Activated CD8-positive, alpha-beta T cell treated with anti-CD3 and anti-CD28 coated beads for 36 hours (primary cell): Measurements from ENCODE around the gene GPX3. TPM values are rescaled to one million over a fixed set of nuclear protein-coding genes. Genes with fewer than 3 reads are reported as not detected.

Experiments used
- ATAC-seq: fragments of 200-7000 bp; cut with Tn5 transposase; one replicate; pipeline ENCODE4 v1.10.0; 2021; ENCODE audit warnings: mild to moderate bottlenecking, moderate library complexity
- CTCF ChIA-PET: fragments of 350-600 bp; sonication (Branson Sonifier 250); formaldehyde crosslinking; loops from one replicate; lab custom pipeline; 2021; ENCODE audit warnings: antibody characterized with exemption; lab: Charles Lee
- POLR2A ChIA-PET: fragments of 350-600 bp; sonication (Branson Sonifier 250); formaldehyde crosslinking; loops from one replicate; lab custom pipeline; 2021; ENCODE audit warnings: antibody characterized with exemption; lab: Charles Lee
- DNase-seq: peaks from one replicate; pipeline ENCODE4 v3.0.0-alpha.2; 2020
- H3K27ac Mint-ChIP-seq: one replicate; pipeline ENCODE4 v1.8.0; 2021; ENCODE audit warnings: mild to moderate bottlenecking, mixed read lengths
- H3K27me3 Mint-ChIP-seq: one replicate; pipeline ENCODE4 v1.8.0; 2021; ENCODE audit warnings: mixed read lengths
- H3K36me3 Mint-ChIP-seq: one replicate; pipeline ENCODE4 v1.8.0; 2021; ENCODE audit warnings: low read depth, mixed read lengths
- H3K4me1 Mint-ChIP-seq: one replicate; pipeline ENCODE4 v1.8.0; 2021; ENCODE audit warnings: low read depth, mixed read lengths
- H3K4me3 Mint-ChIP-seq: one replicate; pipeline ENCODE4 v1.8.0; 2021; ENCODE audit warnings: mild to moderate bottlenecking, moderate library complexity, mixed read lengths
- H3K9me3 Mint-ChIP-seq: one replicate; pipeline ENCODE4 v1.8.0; 2021; ENCODE audit warnings: mixed read lengths
- intact Hi-C: fragments of 100-400 bp; cut with micrococcal nuclease; formaldehyde crosslinking; loops from one replicate; pipeline ENCODE4 v1.10.0; 2022
- total RNA-seq, 2 experiments: library from RNA; stranded (reverse); gene quantifications; one replicate each; pipeline ENCODE4 v1.2.3, GENCODE V29; 2021
- TF ChIP-seq, protein P1 (sequence below): fragments of 200-600 bp; IDR thresholded peaks from one replicate; pipeline ENCODE4 v1.8.0; 2022; ENCODE audit warnings: antibody characterized with exemption, mild to moderate bottlenecking

Gene GPX3
- total RNA-seq, 2 experiments from 2014 or later, result not detected

- no peak overlapping the region for H3K4me3 Mint-ChIP-seq
These were observed 14.3 kb upstream of the GPX3 start for GRCh38 chr5:151005950-151006576.

GRCh38 chr5:151006704-151007334 is 13.6 kb upstream of the GPX3 start:
- H3K36me3 Mint-ChIP-seq, result no peaks in the 10 kb centered on the region
- ATAC-seq (no peak), DNase-seq (no peak)
- H3K9me3 Mint-ChIP-seq, result no peaks in the 10 kb centered on the region
- no peaks in the 10 kb centered on the region for H3K4me1 Mint-ChIP-seq
- intact Hi-C loops, result no loop called here
- TF ChIP-seq, protein P1, sequence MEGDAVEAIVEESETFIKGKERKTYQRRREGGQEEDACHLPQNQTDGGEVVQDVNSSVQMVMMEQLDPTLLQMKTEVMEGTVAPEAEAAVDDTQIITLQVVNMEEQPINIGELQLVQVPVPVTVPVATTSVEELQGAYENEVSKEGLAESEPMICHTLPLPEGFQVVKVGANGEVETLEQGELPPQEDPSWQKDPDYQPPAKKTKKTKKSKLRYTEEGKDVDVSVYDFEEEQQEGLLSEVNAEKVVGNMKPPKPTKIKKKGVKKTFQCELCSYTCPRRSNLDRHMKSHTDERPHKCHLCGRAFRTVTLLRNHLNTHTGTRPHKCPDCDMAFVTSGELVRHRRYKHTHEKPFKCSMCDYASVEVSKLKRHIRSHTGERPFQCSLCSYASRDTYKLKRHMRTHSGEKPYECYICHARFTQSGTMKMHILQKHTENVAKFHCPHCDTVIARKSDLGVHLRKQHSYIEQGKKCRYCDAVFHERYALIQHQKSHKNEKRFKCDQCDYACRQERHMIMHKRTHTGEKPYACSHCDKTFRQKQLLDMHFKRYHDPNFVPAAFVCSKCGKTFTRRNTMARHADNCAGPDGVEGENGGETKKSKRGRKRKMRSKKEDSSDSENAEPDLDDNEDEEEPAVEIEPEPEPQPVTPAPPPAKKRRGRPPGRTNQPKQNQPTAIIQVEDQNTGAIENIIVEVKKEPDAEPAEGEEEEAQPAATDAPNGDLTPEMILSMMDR, result no peak
- no peaks in the 10 kb centered on the region for H3K27me3 Mint-ChIP-seq
- CTCF ChIA-PET, result interaction anchor here (2.3 kb wide), 1 partner anchor 45 kb away, joined by 6 read pairs; no protein-coding TSS in a partner anchor
- no peak overlapping the region for H3K4me3 Mint-ChIP-seq
- POLR2A ChIA-PET, result no interaction called here
- H3K27ac Mint-ChIP-seq, result no peak overlapping the region

More at GRCh38 chr5:151005950-151006576, 14.3 kb upstream of the GPX3 start:
- POLR2A ChIA-PET, result no interaction called here
- no peaks in the 10 kb centered on the region for H3K27me3 Mint-ChIP-seq
- no peak overlapping the region for H3K27ac Mint-ChIP-seq
- DNase-seq, result no peak
- intact Hi-C loops, result no loop called here
- CTCF ChIA-PET, result interaction anchor here (1.2 to 2.3 kb wide), 2 partner anchors 45 to 109 kb away, joined by 6 to 7 read pairs; no protein-coding TSS in a partner anchor
- no peaks in the 10 kb centered on the region for H3K9me3 Mint-ChIP-seq
- no peaks in the 10 kb centered on the region for H3K4me1 Mint-ChIP-seq
- TF ChIP-seq, protein P1, result no peak
- no peak for ATAC-seq
- H3K36me3 Mint-ChIP-seq, result no peaks in the 10 kb centered on the region

GRCh38 chr5:151007430-151008209 is 12.8 kb upstream of the GPX3 start:
- no peaks in the 10 kb centered on the region for H3K36me3 Mint-ChIP-seq
- no peak overlapping the region for H3K4me3 Mint-ChIP-seq
- H3K9me3 Mint-ChIP-seq, result no peaks in the 10 kb centered on the region
- no peaks in the 10 kb centered on the region for H3K4me1 Mint-ChIP-seq
- ATAC-seq (no peak), DNase-seq (no peak)
- POLR2A ChIA-PET, result no interaction called here
- CTCF ChIA-PET, result no interaction called here
- H3K27me3 Mint-ChIP-seq, result no peaks in the 10 kb centered on the region
- TF ChIP-seq, protein P1, result no peak
- intact Hi-C loops, result no loop called here
- H3K27ac Mint-ChIP-seq, result no peak overlapping the region

GRCh38 chr5:151008210-151008491 is 12.2 kb upstream of the GPX3 start:
- POLR2A ChIA-PET, result no interaction called here
- ATAC-seq (no peak), DNase-seq (no peak)
- H3K27ac Mint-ChIP-seq, result no peak overlapping the region
- no peaks in the 10 kb centered on the region for H3K27me3 Mint-ChIP-seq
- H3K9me3 Mint-ChIP-seq, result no peaks in the 10 kb centered on the region
- H3K4me3 Mint-ChIP-seq, result no peak overlapping the region
- intact Hi-C loops, result no loop called here
- TF ChIP-seq, protein P1, result no peak
- CTCF ChIA-PET, result no interaction called here
- H3K36me3 Mint-ChIP-seq, result no peaks in the 10 kb centered on the region
- H3K4me1 Mint-ChIP-seq, result no peaks in the 10 kb centered on the region

GRCh38 chr5:151008906-151009305 is 11.5 kb upstream of the GPX3 start:
- Mint-ChIP-seq H3K27me3 (no peaks in the 10 kb centered on the region), H3K27ac (no peak overlapping the region), H3K4me3 (no peak overlapping the region), H3K4me1 (no peaks in the 10 kb centered on the region), H3K9me3 (no peaks in the 10 kb centered on the region), H3K36me3 (no peaks in the 10 kb centered on the region)
- no peak for DNase-seq
- CTCF ChIA-PET, result no interaction called here
- intact Hi-C loops, result no loop called here
- POLR2A ChIA-PET, result no interaction called here
- TF ChIP-seq, protein P1, result no peak
- no peak for ATAC-seq
